ENCODE data around the gene GLT6D1. TPM values are rescaled to one million over a fixed set of nuclear protein-coding genes. Genes with fewer than 3 reads are reported as not detected.

The GLT6D1 gene
- total RNA-seq, 1 donor from 2014 or later = not detected

DNA sequence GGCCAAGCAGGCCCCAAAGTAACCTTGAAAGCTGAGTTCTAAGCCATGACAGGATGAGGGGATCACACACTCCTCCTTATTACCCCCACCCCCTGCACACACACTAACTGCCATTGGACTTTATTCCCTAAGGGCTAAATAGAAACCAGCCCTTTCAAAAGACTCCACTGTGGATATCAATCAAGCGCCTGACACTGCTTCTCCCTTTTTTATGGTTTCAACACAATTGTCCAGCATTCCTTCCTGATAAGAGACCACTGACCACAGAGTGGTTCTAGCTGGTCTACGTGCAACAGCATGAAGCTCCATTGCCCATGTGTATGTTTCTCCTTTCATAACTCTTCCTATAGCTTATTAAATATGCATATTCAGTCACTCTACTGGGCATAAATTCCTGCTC, 43.1 kb downstream of the GLT6D1 start:
- intact Hi-C loops (cut with DNase I) = no loop called here
- ATAC-seq (ENCODE audit: poor library complexity) = no peak
- DNase-seq = no peak

DNA sequence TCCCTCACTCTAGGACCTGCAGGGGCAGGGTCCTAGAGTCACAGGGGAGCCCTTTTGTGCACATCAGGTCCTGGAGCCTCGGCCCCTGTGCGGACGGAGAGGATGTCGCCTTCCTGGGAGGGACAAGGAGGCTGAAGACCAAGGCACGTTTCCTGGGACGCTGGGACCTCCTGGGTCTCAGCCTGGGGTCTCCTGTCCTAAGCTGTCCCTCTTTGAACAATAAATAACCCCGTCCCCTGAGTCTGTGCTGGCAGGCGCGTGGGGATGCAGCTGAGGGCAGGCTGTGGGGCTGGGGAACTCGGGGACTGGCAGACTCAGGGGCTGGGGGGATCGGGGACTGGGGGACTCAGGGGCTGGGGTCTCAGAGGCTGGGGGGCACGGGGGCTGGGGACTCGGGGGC, 46.7 kb downstream of the GLT6D1 start:
- ATAC-seq (ENCODE audit: poor library complexity) (no peak), DNase-seq (no peak)
- intact Hi-C loops (cut with DNase I) = no loop called here

DNA sequence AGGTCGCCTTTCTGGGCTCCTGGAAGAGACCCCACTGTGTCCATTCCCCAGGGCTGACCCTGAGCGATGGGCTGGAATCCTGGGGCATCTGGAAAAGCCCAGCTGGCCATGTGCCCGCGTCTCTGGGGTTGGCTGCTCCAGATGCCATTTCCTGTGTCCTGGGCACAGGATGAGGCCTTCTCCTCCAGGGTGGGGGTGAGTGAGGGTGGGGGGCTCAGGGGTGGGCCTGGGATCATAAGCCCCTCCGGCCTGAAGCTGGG, 47.1 kb downstream of the GLT6D1 start:
- ATAC-seq (ENCODE audit: poor library complexity) (no peak), DNase-seq (peak; percentile 26)
- intact Hi-C loops (cut with DNase I) = no loop called here

DNA sequence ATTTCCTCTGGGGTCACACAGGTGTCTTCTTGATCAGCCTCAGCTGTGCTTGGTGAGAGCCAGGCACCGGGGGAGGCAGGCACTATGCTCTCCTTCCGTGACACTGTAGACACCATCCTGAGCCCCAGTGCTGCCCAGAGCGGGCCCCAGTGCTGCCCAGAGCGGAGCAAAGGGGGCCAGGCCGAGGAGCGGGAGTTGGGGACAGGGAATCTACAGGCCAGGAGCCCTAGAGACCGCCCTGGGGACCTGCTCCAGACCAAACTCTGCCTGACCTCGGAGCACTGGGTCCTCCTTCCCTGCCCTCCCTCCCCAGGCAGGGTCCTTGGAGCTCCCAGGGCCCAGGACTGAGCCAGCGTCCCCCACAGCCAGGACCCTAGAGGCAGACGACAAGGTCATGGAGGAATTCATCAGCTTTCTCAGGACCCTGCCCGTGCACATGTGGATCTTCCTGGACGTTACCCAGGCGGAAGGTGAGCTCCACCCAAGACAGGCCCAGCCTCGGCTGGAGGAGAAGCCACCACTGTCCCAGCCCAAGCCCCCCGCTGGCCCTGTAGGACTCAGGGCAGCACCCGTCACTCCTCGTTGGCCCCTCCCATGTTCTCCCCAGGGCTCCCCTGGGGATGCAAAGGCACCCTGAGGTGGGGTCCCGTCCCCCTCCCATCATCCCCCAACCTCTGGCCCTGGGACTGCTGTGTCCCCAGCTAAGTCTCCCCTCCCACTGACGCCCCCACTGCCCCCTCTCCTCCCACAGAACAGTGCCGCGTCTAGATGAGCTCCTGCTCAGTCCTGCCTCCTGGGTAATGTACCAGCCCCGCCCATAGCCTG, 47.6 kb downstream of the GLT6D1 start:
- ATAC-seq (ENCODE audit: poor library complexity) (no peak), DNase-seq (peak; percentile 22)
- intact Hi-C loops (cut with DNase I) = no loop called here

DNA sequence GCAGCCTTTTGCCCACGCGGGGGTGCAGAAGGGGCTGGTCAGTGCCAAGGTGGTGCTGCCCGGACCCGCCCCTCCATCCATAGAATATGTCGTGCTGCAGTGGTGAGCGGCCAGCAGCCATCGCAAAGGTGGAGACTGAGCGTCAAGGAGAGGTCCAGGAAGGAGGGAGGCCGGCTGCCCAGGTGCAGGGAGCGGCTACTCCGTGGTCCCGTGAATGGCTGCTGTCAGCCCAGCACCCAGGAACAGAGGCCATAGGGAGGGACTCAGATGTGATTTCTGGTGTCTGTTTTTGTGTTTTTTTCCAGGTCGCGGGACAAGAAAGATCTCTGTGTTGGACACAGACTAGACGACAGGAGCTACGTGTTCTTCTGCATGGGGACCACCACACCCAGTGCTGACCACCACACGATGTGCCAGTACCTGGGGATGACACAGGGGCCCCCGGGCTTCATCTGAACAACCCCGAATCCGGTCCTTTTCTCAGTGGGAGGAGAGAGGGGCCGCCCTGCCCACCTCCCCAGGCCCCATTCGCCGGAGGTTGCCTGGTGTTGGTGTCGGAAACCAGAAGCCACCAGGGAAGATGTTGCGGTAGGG, 48.8 kb downstream of the GLT6D1 start:
- intact Hi-C loops (cut with DNase I) = no loop called here
- no peak for DNase-seq

DNA sequence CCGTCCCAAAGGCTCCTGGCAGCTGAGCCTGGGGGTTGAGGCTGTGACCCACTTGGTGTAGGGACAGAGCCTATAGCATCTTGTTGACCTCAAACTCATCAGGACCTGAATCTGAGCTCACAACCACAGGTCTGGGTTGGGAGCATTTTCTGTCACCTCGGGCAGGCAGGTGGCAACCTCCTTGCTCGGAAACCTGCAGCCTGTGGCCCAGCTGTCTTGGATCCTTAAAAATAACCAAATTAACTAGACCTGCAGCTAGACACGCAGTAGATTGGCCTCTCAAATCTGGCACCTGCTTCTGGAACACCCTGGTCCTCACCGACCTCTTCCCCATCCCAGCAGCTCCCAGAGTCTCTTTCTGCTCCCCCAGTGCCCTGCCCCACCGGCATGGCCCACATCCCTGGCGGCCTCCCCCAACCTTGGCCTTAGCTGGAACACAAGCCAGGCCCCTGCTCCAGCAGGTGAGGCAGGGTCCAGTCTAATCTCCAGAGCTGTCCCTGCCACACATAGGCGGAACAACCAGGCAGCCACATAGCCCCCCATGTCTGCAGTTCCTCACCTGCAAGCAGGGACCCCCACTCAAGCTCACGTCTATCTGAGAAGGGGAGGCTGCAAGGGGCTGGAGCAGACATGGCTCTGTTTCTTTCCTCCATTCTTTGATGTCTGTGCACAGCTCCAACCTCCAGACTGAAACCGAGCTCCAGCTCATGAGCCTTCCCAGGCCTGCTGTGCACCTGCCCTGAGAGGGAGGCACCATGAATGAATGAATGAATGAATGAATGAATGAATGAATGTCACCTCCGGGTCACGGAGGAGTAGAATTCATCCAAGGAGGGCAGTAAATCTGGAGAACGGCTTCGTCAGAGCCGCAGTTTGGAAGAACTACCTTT, 49.5 kb downstream of the GLT6D1 start:
- intact Hi-C loops (cut with DNase I) = no loop called here
- DNase-seq = no peak
- no peak for ATAC-seq (ENCODE audit: poor library complexity)

More for the DNA sequence above, 48.8 kb downstream of the GLT6D1 start:
- no peak for ATAC-seq (ENCODE audit: poor library complexity)

DNA sequence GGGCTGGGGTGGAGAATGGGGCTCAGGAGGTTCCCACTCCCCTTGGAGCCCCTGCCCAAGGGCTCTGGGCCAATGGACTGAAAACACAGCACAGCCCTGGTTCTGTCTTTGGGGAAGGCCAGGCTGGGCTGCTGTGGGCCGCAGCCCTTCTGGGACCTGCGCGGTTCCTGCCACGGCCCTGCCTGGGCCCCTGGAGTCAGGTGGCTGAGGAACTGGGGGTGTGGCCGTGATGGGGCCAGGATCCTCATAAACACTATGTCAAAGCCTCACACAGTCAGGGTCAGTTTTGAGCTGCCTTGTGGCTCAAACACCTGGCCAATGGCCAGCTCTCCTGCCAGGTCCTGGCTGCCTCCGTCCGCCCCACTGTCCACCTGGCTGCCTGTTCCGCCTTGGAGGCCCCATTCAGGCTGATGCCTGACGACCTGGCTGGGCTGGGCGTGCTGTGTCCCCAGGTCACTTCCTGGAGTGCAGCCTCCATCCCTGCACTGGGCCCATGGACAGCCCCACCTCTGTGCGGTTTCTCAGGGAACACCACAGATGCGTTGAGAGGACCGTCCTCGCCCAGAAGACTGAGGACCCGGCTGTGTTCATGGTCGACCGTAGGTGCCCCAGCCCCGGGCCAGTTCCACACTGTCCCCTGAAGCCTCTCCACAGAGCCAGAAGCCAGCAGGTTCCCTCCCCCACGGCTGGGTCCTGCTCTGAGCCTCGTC, 50.3 kb downstream of the GLT6D1 start:
- intact Hi-C loops (cut with DNase I) = no loop called here
- no peak for DNase-seq
- ATAC-seq (ENCODE audit: poor library complexity) = no peak

DNA sequence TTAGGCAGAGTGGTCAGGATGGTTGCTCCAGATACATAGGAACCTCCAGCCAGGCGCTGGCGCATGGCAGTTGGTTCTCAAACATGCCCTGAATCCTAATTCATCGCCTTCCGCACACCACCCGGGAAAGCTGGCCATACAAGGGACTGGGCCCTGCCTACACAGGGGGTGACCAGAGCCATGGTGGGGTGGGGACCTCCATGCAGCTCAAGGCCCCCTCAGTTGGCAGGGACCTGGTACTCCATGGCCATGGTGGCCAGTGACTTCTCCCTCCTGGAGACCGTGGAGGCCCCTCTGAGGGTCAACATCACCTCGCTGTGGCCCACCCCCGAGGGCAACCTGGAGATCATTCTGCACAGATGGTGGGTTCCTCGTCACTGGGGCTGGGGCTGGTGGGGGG, 51.0 kb downstream of the GLT6D1 start:
- intact Hi-C loops (cut with DNase I) = no loop called here
- DNase-seq = no peak
- ATAC-seq (ENCODE audit: poor library complexity) = no peak

DNA sequence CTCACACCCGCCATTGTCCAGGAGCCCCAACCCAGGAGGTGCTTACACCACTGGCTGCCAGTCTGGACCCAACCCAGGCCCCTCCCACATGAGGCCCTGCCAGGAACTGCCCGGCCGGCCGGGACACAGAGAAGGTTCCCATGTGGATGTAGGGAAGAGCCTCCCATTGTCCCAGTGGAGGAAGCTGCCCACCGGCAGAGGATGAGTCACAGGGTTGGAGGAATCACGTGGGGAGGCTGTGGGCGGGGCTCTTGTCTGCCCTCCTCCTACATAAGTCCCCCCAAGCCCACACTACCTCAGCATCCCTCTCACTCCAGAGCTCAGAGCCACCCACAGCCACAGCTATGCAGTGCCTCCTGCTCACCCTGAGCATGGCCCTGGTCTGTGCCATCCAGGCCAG, 51.7 kb downstream of the GLT6D1 start:
- DNase-seq = no peak
- no peak for ATAC-seq (ENCODE audit: poor library complexity)
- intact Hi-C loops (cut with DNase I) = no loop called here

DNA sequence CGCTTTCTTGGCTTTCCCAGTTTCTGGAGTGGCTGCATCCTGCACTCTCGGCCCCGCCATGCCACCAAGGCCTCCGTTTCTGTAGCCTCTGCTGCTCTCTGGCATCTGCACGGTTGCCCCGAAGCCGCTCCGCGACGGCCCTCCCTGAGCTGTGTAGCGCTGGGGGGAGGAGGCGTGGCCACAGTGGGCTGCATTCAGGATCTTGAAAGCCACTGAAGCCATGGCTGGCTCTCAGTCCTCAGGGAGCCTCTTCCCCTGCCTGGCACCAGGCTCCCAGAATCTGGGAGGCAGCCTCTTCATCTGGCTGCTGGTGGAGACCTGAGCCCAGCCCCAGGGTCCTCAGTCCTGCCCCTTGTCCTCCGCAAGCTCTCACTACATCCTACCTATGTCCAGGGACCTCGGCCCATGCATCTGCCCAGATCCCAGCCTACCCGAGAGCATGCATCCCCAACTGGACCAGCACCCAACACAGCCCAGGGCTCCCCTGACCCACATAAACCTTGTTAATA, 52.7 kb downstream of the GLT6D1 start:
- no peak for DNase-seq

DNA sequence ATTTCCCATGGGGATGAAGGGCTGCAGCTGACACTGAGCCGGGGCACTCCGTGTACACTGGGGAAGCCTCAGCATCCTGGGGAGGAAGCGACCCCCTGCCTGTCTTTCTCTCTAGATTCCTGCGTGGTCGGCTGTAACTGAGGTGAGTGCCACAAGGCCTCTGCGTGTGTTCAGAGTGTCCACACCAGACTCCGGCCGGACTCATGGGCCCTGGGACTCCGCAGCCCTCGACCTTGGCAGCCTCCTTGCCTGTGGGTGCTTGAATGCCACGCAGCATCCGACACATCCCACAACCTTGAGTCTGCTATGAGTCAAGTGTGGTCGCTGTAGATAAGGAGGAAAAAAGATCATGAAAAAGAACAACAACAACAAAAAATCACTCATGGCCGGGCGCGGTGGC, 54.4 kb downstream of the GLT6D1 start:
- DNase-seq (no peak), ATAC-seq (ENCODE audit: poor library complexity) (no peak)
- intact Hi-C loops (cut with DNase I) = no loop called here

More for the DNA sequence above, 52.7 kb downstream of the GLT6D1 start:
- no peak for ATAC-seq (ENCODE audit: poor library complexity)
- intact Hi-C loops (cut with DNase I) = no loop called here

DNA sequence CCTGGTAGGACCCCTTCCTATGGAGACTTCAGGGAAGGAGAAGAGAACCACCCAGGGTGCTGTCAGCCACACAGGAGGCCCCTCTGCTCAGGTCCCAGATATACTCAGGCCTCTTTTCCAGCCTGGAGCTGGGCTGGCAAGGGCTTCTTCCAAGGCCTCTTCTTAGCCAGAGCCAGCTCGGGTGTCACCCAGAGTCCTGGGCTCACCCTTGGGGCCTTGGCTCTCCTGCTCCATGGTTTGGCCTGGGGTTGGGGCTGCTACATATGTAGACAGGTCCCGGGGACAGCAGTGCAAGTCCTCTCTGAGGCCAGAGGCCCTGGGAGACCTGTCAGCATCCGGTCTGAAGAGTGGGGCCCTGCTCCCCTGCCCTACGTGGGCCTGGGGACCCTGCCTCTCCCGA, 55.0 kb downstream of the GLT6D1 start:
- intact Hi-C loops (cut with DNase I) = no loop called here
- no peak for ATAC-seq (ENCODE audit: poor library complexity)
- no peak for DNase-seq

DNA sequence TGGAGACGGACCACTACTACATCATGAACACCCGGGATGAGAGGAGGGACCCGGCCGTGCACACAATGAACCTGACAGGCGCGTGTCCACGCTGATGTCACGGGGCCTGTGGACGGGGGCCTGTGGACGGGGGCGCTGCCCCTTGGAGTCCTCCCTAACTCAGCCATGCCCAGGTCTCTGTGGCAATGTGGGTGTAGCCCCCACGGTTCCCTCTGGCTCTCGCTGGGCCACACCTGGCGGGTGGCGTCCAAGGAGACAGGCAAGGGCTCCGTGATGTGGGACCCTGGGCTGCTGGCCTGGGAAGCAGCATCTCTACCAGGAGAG, 55.7 kb downstream of the GLT6D1 start:
- intact Hi-C loops (cut with DNase I) = no loop called here
- ATAC-seq (ENCODE audit: poor library complexity) (no peak), DNase-seq (no peak)

DNA sequence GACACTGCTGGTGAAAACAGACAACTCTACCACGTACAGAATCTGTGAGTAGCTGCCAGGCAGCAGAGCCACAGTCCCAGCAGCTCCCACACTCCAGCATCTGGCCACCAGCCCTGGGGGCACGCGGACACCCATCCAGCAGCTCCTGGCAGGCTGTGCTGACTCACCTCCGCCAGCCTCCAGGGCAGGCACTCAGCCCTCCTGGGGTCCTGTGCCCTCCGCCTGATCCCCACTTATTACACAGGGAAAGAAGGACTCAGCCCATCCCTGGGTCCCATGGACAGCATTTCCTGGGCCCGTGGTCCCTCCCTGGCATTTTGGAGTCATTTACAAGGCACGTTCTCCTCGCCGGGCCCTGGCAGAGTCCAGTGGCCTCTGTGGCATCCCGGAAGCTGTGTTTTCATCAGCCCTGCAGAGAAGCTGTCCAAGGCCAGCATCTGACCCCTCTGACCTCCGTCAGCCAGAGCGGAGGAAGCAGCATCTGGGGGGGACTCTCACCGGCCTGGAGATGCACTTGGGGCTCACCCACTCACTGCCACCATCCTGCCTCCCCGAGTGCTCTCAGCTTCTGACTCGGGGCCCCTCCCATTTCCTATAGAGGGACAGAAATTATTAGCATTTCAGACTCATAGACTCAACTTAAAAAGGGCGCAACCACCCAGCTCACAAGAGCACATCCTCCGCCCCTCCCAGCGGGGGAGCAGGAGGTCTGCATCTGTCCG, 56.2 kb downstream of the GLT6D1 start:
- intact Hi-C loops (cut with DNase I) = no loop called here
- ATAC-seq (ENCODE audit: poor library complexity) = no peak
- no peak for DNase-seq

DNA sequence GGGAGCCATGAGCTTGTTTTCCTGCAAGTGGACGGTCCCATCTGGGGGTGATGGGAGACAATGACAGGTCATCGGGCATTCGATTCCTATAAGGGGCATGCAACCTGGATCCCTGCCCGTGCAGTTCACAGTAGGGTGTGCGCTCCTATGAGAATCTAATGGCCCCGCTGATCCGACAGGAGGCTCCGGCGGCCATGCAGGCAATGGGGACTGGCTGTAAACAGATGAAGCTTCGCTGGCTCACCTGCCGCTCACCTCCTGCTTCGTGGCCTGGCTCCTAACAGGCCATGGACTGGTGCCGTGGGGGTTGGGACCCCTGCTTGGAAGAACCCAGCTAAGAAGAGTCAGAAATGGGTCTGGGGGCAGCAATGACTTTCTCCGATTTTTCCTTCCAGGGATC, 56.8 kb downstream of the GLT6D1 start:
- intact Hi-C loops (cut with DNase I) = no loop called here
- DNase-seq (no peak), ATAC-seq (ENCODE audit: poor library complexity) (no peak)

DNA sequence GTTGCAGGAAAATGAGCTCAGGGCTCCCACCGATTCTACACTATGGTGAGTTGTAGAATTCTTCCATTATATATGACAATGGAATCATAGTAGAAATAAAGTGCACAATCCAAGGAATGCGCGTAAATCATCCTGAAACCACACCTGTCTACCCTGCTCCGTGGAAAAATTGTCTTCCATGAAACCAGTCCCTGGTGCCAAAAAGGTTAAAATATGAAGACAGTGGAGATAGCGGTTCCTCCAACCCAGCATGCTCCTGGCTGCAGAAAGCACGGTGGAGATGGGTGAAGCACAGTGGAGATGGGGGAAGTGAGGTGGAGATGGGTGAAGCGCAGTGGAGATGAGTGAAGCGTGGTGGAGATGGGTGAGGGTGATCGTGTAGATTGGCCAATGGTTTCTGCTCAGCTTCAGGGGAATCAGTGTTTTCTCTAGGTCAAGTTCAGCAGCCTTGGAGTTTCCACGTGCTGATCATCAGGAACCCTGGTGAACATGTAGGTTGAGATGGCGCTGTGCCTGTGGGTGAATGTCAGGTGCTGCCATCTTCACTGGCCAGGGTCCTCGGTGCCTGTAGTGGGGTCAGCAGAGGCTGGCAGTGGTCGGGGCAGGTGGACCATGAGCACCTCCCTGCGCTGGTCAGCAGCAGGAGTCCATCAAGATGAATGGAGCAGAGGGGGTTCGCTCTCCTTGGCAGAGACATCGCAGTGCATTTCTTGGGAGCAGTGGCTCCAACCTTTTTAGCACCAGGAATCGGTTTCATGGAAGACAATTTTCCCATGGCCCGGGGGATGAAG, 57.5 kb downstream of the GLT6D1 start:
- ATAC-seq (ENCODE audit: poor library complexity) (no peak), DNase-seq (no peak)
- intact Hi-C loops (cut with DNase I) = no loop called here

DNA sequence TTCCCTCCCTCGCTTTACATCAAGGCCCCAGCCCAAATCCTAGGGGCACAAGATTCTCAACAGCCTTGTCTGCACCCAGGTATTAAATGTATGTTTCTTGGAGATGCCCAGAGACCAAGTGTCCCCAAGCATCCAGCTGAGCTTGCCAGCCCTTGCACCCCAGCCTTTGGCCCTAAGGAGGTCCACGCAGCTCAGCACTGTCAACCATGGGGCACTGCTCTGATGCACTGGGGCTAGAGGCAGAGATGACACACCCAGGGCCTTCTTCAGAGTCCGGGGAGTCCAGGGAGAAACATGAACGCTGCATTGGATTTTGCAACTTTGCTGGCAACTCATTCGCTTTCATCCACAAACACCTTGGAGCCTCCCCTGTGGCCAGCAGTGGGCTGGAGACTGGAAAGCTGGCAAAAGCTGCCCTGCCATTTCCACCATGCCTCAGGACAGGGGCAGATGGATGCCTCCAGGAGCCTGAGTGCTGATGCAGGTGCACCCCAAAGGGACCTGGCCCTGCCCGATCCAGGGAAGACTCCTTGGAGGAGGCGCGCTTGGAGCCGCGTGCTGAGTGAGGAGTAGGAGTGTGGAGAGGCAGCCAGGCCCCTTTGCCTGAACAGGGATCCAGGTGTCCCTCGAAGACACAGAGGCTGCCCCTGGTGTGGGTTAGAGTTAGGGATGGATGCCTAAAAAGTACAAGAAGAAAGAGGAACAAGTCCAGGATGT, 58.5 kb downstream of the GLT6D1 start:
- intact Hi-C loops (cut with DNase I) = no loop called here
- ATAC-seq (ENCODE audit: poor library complexity) (no peak), DNase-seq (no peak)

Measured in Right ventricle myocardium superior (tissue), 1 donor.